Measurements from ENCODE around the gene TMEM109.

Gene TMEM109

GRCh38 chr11:60935676-60936442 lies 21.9 kb downstream of the TMEM109 start:
- in situ Hi-C loops (cut with HindIII; ENCODE audit: low sequenced_read_pairs) = no loop called here
- H3K4me3 ChIP-seq (ENCODE audit: low read depth, low read length) = no peak overlapping the region
- TF ChIP-seq CTCF (IDR thresholded peaks at IDR 0.05; ENCODE audit: low read depth, low read length) = no peak
- no peak for DNase-seq (ENCODE audit: low read depth, low spot score)

GRCh38 chr11:60936467-60937143 lies 22.6 kb downstream of the TMEM109 start:
- in situ Hi-C loops (cut with HindIII; ENCODE audit: low sequenced_read_pairs) = no loop called here

GRCh38 chr11:60937144-60937527 lies 23.2 kb downstream of the TMEM109 start:
- TF ChIP-seq CTCF (IDR thresholded peaks at IDR 0.05; ENCODE audit: low read depth, low read length) = no peak
- DNase-seq (ENCODE audit: low read depth, low spot score) = no peak
- in situ Hi-C loops (cut with HindIII; ENCODE audit: low sequenced_read_pairs) = no loop called here
- H3K4me3 ChIP-seq (ENCODE audit: low read depth, low read length) = no peak overlapping the region

More at GRCh38 chr11:60936467-60937143, 22.6 kb downstream of the TMEM109 start:
- no peak overlapping the region for H3K4me3 ChIP-seq (ENCODE audit: low read depth, low read length)
- no peak for DNase-seq (ENCODE audit: low read depth, low spot score)
- no peak for TF ChIP-seq CTCF (IDR thresholded peaks at IDR 0.05; ENCODE audit: low read depth, low read length)

- TF ChIP-seq CTCF (IDR thresholded peaks at IDR 0.05; ENCODE audit: low read depth, low read length) = no peak
- DNase-seq (ENCODE audit: low read depth, low spot score) = no peak
- H3K4me3 ChIP-seq (ENCODE audit: low read depth, low read length) = no peak overlapping the region
- in situ Hi-C loops (cut with HindIII; ENCODE audit: low sequenced_read_pairs) = no loop called here
These were observed 23.9 kb downstream of the TMEM109 start for GRCh38 chr11:60937811-60938210.

GRCh38 chr11:60938500-60938899 lies 24.5 kb downstream of the TMEM109 start:
- in situ Hi-C loops (cut with HindIII; ENCODE audit: low sequenced_read_pairs) = no loop called here
- no peak for DNase-seq (ENCODE audit: low read depth, low spot score)
- TF ChIP-seq CTCF (IDR thresholded peaks at IDR 0.05; ENCODE audit: low read depth, low read length) = no peak
- H3K4me3 ChIP-seq (ENCODE audit: low read depth, low read length) = no peak overlapping the region

GRCh38 chr11:60939301-60939700 lies 25.3 kb downstream of the TMEM109 start:
- DNase-seq (ENCODE audit: low read depth, low spot score) = no peak
- TF ChIP-seq CTCF (IDR thresholded peaks at IDR 0.05; ENCODE audit: low read depth, low read length) = no peak
- no peak overlapping the region for H3K4me3 ChIP-seq (ENCODE audit: low read depth, low read length)
- in situ Hi-C loops (cut with HindIII; ENCODE audit: low sequenced_read_pairs) = no loop called here

Data from astrocyte of the spinal cord (primary cell).